ENCODE measurements around the gene SLC6A19.

The SLC6A19 gene

DNA sequence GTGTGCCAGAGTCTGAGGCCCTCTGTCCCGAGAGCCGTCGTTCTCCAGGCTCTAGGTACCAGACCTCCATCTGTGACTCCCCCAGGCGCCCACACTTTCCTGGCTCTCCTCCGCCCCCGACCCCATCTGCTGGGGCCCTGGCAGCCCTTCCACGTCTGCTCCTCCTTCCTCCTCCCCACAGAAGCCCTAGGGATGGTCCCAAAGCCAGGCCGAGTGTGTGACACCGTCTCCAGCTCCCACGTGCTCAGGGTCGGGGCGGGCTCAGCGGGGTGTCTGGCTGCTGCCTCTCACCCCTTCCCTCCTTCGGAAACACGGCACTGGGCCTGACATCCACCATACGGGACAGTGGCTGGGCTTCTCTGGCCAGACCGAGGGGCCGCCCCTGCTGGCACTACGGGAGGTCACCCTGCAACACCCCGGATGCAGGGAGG, 20.5 kb upstream of the SLC6A19 start:
- DNase-seq (ENCODE audit: low read depth): no peak

- DNase-seq (ENCODE audit: low read depth): no peak
Observed at GRCh38 chr5:1181451-1182359, 19.7 kb upstream of the SLC6A19 start.

DNA sequence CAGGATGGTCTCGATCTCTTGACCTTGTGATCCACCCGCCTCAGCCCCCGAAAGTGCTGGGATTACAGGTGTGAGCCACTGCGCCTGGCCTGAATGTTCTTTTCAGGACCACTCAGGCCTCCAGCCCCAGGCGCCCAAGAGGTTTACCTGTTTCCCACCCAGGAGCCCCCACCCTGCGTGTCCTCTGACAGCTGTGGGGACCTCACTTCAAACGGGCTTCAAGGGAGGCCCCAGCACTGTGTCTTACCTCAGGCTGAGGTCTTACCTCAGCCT, 19.1 kb upstream of the SLC6A19 start:
- DNase-seq (ENCODE audit: low read depth): no peak

DNA sequence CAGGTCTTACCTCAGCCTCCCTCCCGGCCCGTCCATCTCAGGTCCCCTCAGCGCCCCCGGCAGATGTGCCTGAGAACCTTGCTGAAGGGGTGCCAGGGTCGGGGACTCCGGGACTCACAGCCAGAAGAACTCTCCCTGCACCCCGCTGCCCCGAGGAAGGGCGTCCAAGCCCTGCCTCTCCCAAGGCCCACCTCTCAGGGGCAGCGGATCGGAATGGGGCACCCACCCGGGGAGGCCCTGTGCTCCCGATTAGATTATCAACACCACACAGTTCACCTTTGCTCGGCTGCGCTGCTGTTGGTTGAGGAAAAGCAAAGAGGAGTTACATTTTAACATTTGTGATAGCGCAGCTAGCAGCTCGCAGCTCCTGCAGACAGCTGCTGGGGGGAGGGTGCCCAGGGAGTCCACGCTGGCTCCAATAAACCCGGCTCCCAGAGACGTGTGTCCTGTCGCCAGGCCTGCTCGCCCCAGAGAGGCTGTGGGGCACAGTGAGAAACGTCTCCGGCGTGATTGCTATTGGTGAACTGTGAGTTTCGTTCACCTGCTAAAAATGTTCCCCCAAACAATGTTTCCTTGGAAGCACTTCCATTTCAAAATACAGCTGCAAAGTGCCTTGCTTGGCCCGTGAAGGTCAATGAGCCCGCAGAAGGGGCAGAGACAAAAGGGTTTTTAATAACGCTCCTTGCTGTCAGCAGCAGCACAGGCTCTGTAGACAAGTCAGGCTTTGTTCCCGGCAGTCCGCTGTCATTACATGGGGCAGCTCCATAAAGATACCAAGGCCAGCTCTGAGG, 18.6 kb upstream of the SLC6A19 start:
- no peak for DNase-seq (ENCODE audit: low read depth)

GRCh38 chr5:1183424-1184162, 17.8 kb upstream of the SLC6A19 start:
- no peak for DNase-seq (ENCODE audit: low read depth)

DNA sequence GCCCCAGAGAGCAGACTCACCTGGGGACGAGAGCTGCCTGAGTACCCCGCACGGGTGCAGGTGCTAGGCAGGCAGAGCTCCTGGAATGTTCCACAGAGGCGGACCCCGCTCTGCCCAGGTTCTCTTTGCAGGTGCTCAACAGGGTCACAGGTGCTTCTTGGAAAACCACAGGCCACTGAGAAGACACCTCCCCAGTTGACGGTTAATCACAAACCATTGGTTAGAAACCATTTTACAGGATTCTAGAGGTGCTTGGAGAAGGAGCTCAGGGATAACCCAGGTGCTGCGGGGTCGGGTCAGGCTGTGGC, 17.3 kb upstream of the SLC6A19 start:
- no peak for DNase-seq (ENCODE audit: low read depth)

GRCh38 chr5:1184481-1184880, 16.9 kb upstream of the SLC6A19 start:
- no peak for DNase-seq (ENCODE audit: low read depth)

DNA sequence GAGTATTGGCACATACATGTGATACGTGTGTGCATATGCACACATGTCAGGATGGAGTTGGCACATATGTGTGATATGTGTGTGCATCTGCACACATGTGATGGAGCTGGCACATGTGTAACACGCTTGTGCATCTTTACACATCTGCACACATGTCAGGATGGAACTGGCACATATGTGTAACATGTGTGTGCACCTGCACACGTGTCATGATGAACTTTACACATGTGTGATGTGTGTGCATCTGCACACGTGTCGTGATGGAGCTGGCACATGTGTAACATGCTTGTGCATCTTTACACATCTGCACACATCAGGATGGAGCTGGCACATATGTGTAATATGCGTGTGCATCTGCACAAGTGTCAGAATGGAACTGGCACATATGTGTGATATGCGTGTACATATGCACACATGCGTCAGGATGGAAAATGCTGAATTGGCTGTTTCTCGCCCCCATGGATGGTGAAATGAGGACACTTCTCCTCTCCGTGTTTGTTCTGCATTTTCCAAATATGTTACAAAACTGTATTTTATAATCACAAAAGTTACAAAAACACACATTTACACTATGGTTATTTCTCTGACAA, 16.3 kb upstream of the SLC6A19 start:
- no peak for DNase-seq (ENCODE audit: low read depth)

- no peak for DNase-seq (ENCODE audit: low read depth)
Observed at GRCh38 chr5:1185629-1186350, 15.6 kb upstream of the SLC6A19 start.

- DNase-seq (ENCODE audit: low read depth): no peak
Observed at GRCh38 chr5:1186351-1187233, 14.8 kb upstream of the SLC6A19 start.

- DNase-seq (ENCODE audit: low read depth): no peak
Observed at GRCh38 chr5:1187234-1187949, 14.0 kb upstream of the SLC6A19 start.

DNA sequence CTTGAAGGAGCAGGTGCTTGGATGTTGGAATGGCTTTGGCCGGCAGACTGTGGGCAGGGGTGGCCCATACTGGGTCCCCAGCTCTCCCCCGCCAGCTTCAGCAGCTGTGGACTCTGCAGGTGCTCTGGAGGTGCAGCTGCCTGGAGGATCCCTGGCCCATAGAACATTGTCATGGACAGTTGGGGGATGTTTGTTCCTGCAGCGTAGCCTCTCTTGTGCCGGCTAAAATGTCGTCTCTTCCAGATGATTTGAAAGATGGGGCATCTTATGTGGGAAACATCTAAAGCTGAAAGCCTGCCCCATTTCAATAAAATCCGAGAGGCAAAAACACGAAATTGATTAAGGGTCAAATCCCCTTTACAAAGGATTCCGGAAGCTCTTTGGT, 13.5 kb upstream of the SLC6A19 start:
- no peak for DNase-seq (ENCODE audit: low read depth)

DNA sequence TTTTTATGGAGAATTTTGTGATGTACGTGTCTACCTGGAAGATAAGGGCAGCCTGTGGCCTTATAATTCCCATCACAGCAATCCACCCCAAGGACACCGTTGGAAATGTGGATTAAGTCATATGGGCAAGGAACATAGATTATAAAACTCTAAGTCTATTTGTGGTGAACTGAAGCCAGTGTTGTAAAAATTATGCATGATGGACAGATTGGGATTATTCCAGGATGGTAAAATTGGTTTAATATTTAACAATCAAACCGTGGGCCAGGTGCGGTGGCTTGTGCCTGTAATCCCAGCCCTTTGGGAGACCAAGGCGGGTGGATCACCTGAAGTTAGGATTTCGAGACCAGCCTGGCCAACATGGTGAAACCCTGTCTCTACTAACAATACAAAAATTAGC, 12.9 kb upstream of the SLC6A19 start:
- DNase-seq (ENCODE audit: low read depth): no peak

- DNase-seq (ENCODE audit: low read depth): no peak
Observed at GRCh38 chr5:1189269-1189668, 12.1 kb upstream of the SLC6A19 start.

DNA sequence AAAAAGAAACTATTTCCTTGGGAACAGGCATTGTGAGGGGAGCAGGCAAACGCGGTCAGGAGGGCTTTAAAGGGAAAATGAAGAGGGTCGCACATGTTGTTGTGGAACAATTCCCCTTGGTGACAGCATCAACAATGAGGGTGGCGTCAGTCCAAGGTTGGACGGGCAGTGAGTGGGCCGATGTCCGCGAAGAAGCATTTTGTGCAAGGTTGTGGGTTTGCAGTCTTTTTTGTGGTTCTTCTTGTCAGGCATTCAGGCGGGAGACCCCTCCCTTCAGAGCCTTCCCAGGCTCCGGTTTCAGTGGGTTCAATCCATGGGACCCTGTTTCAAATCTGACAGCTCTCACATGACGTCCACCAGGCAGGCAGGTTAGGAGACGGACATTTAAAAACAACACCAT, 11.1 kb upstream of the SLC6A19 start:
- DNase-seq (ENCODE audit: low read depth): no peak

DNA sequence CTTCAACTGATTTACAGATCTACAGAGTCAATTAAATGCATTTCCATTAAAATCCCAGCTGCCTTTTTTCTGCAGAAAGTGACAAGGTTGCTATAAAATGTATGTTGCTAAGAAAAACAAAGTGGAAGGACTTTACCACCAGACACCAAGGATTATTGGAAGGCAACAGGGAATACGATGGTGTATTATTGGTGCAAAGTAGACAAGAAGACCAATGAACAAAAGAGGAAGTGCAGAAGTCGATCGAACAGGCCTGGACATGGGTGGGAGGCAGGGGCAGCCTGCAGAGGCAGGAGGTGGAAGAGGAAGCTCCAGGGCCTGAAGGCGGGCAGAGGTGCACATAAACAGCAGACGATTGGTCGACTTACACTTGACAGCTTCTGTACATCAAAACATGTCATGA, 10.6 kb upstream of the SLC6A19 start:
- DNase-seq (ENCODE audit: low read depth): no peak

- DNase-seq (ENCODE audit: low read depth): no peak
Observed at GRCh38 chr5:1192971-1193590, 8.3 kb upstream of the SLC6A19 start.

DNA sequence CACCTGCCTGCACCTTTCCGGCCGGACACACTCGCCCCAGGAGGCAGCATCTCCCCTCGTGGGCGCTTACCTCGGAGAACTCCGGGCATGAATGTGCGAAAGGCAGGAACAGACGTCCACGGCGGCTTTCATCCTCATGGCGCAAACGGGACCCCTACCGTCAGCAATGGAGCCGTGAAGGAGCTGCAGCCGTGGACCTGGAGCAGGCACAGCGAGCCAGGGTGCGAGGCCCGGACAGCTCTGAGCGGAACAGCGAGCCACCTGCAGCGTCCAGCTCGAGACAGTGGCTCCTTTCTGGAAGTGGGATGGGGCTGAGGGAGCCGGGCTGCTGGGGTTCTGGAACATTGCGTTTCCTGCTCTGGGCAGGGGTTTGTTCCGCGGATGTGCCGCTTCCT, 7.8 kb upstream of the SLC6A19 start:
- DNase-seq (ENCODE audit: low read depth): no peak

DNA sequence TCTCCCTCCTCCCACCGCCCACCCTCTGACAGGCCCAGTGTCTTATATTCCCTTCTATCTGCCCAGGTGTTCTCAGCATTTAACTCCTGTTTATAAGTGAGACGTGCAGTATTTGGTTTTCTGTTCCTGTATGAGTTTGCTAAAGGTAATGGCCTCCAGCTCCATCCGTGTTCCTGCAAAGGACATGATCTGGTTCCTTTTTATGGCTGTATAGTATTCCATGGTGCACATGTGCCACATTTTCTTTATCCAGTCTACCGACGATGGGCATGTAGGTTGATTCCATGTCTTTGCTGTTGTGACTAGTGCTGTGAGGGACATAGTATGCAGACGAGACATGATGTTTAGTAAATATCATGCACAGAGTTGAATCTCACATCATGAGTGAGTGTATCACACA, 7.0 kb upstream of the SLC6A19 start:
- no peak for DNase-seq (ENCODE audit: low read depth)

DNA sequence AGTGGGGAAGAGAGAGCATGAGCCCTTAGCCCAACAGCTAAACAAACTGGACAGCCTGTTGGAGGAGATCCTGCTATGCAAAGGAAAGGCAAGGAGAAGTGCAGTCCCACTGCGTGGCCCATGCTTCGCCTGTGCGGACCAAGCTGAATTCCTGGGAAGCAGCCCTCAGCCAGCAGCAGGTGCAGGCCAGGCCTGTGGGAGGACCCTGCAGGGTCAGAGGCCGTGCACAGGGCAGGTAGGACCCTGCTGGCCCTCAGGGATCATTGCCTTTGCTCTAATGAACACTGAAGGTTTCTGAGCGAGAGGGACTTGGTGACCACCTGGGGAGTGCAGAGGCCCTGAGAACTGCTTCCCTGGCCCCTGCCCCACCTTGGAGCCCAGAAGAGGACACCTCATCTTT, 6.0 kb upstream of the SLC6A19 start:
- no peak for DNase-seq (ENCODE audit: low read depth)
